BJ (cell line): Measurements from ENCODE around the gene COL23A1. TPM values are rescaled to one million over a fixed set of nuclear protein-coding genes. Genes with fewer than 3 reads are reported as not detected.

Source experiments
- CTCF ChIA-PET: fragments of 350-600 bp; formaldehyde crosslinking; extraction: SDS; loops from one replicate; lab custom pipeline; 2021; ENCODE audit warnings: antibody characterized with exemption, inconsistent platforms; lab: Yijun Ruan, JAX
- POLR2A ChIA-PET: fragments of 300-600 bp; sonication (Branson Sonifier 250); formaldehyde crosslinking; extraction: SDS; loops from one replicate; lab custom pipeline; 2021; ENCODE audit warnings: antibody characterized with exemption; lab: Charles Lee
- DNase-seq: peaks from one replicate; pipeline ENCODE4 v3.0.0-alpha.2; 2011; ENCODE audit warnings: low read depth
- H3K27me3 ChIP-seq: 2 replicates; pipeline ENCODE4 v1.6.0; 2011; ENCODE audit warnings: low read length; ENCODE audit not compliant: control insufficient read depth, insufficient read depth
- H3K36me3 ChIP-seq: 2 replicates; pipeline ENCODE4 v1.5.1; 2011; ENCODE audit warnings: low read length; ENCODE audit not compliant: control insufficient read depth, insufficient read depth
- H3K4me3 ChIP-seq: 2 replicates; pipeline ENCODE4 v1.5.1; 2011; ENCODE audit warnings: low read depth, mild to moderate bottlenecking, control low read depth, low read length
- polyA plus RNA-seq: library from polyadenylated mRNA; depleted of rRNA; stranded (reverse); fragments of >200 nt; gene quantifications from 2 replicates; pipeline ENCODE4 v1.2.3, GENCODE V29; 2011
- TF ChIP-seq, protein P1 (sequence below): IDR thresholded peaks from 2 replicates; pipeline ENCODE4 v1.5.1; 2011; ENCODE audit warnings: low read depth, mild to moderate bottlenecking, control low read depth, inconsistent platforms, low read length, moderate library complexity; ENCODE audit not compliant: insufficient read depth

COL23A1 gene
- polyA plus RNA-seq, 1 experiment: not detected

DNA sequence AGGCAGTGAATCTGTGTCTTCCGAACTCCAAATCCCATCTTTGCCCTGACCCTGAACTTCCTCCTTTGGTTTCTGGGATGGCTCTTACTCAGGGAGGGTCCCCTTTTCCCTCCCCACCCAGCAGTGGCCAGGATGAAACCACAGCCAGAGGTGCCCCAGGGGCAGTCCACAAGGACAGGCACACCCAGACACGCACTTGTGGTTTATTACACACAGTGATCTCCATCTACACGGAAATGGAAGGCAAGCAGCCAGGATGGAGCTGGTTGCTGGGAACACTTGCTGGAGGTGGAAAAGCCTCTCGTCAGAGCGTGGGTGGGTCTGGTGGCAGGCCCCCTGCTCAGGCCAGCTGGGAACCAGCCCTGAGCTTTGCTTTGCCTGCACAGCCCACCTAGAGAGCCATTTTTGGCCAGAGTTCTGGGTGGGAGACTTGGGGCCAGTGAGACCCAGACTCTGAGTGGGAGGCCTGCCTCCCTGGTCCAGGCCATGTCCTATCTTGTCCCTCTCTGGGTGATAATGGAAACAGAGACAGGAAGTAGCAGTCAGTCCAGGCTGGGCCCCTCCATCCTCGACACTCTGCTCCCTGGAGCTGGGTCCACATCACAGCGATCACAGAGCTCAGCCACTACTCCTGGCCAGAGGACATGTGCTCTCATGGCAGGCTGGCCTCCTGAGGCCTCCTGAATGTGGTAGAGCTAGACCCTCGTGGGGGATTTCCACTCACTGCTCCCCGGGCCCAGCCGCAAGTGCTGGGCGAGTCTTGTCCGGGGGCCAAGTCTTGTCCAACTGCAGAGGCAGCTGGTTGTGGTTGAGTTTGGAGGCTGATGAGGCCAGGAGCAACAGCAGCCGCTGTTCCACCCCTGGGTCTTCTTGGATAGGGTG, 352.5 kb downstream of the COL23A1 start:
- TF ChIP-seq, protein P1, sequence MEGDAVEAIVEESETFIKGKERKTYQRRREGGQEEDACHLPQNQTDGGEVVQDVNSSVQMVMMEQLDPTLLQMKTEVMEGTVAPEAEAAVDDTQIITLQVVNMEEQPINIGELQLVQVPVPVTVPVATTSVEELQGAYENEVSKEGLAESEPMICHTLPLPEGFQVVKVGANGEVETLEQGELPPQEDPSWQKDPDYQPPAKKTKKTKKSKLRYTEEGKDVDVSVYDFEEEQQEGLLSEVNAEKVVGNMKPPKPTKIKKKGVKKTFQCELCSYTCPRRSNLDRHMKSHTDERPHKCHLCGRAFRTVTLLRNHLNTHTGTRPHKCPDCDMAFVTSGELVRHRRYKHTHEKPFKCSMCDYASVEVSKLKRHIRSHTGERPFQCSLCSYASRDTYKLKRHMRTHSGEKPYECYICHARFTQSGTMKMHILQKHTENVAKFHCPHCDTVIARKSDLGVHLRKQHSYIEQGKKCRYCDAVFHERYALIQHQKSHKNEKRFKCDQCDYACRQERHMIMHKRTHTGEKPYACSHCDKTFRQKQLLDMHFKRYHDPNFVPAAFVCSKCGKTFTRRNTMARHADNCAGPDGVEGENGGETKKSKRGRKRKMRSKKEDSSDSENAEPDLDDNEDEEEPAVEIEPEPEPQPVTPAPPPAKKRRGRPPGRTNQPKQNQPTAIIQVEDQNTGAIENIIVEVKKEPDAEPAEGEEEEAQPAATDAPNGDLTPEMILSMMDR: no peak
- no peaks in the 10 kb centered on the region for H3K36me3 ChIP-seq
- CTCF ChIA-PET: interaction anchor here (0.9 kb wide), 1 partner anchor 15 kb away, joined by 3 read pairs; no protein-coding TSS in a partner anchor
- peak; percentile 60 for DNase-seq
- no peak overlapping the region for H3K4me3 ChIP-seq
- no peaks in the 10 kb centered on the region for H3K27me3 ChIP-seq
- POLR2A ChIA-PET: no interaction called here

DNA sequence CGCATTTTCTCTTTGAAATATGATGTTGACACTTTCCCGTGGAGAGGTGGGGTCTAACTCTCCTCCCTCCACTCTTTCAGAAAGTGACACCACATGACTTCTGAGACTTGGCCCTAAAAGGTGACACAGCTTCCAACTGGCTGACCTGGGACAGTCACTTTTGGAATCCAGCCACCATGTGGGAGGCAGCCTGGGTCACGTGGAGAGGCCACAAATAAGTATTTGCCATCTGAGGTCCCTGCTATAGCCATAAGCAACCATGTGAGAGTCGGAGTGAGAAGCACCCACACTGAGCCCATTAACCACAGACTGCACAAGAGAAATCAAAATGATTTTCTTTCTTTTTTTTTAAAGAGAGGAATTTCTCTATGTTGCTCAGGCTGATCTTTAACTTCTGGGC, 353.5 kb downstream of the COL23A1 start:
- CTCF ChIA-PET: no interaction called here
- no peak for DNase-seq
- Histone ChIP-seq H3K27me3 (no peaks in the 10 kb centered on the region), H3K4me3 (no peak overlapping the region), H3K36me3 (no peaks in the 10 kb centered on the region)
- TF ChIP-seq, protein P1: no peak
- POLR2A ChIA-PET: no interaction called here

DNA sequence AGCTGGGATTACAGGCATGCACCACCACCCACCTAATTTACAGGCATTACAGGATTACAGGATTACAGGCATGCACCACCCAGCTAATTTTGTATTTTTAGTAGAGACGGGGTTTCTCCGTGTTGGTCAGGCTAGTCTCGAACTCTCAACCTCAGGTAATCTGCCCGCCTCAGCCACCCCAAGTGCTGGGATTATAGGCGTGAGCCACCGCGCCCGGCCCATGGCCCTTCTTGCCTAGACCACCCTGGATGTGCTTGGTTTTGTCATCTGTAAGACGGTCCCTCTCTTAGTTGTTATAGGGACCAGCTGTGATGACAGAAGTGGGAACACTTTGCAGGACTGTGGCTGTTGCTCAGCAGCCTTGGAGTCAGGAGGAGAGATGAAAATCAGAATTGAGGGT, 354.1 kb downstream of the COL23A1 start:
- DNase-seq: no peak
- ChIA-PET POLR2A (no interaction called here), CTCF (no interaction called here)
- H3K27me3 ChIP-seq: no peaks in the 10 kb centered on the region
- no peaks in the 10 kb centered on the region for H3K36me3 ChIP-seq
- TF ChIP-seq, protein P1: no peak
- no peak overlapping the region for H3K4me3 ChIP-seq

DNA sequence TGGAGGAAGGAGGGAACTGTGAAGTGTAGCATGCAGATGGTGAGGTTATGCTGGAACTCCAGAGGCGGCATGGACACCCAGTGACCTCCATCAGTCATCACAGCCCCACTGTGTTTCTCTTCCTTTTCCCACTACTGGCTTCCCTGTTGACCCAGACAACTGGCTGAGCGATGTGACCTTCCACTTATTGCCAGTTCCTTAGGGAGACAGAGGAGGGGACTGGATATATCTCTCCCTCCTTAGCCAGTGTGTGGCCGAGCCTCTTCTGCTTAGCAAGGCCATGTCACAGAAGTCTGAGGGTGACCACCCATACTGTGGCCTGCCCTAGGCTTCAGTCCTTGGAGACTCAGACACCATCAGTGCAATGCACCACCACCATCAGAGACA, 354.6 kb downstream of the COL23A1 start:
- no peak for DNase-seq
- POLR2A ChIA-PET: no interaction called here
- no peaks in the 10 kb centered on the region for H3K27me3 ChIP-seq

More for the DNA sequence above, 354.6 kb downstream of the COL23A1 start:
- TF ChIP-seq, protein P1: no peak
- no peaks in the 10 kb centered on the region for H3K36me3 ChIP-seq
- CTCF ChIA-PET: interaction anchor here (1.0 to 1.3 kb wide), 5 partner anchors 21 to 315 kb away, joined by 4 to 9 read pairs (median 4); partner anchors contain the start of gene HNRNPAB
- no peak overlapping the region for H3K4me3 ChIP-seq
